GM10847 (cell line): Measurements from ENCODE around the gene NSMCE1.

Experiments used
- POLR2A ChIP-seq: IDR thresholded peaks from 2 replicates; pipeline ENCODE4 v1.6.1; 2011; ENCODE audit not compliant: insufficient read length; ENCODE audit errors: extremely low read depth

Gene NSMCE1

GRCh38 chr16:27268376-27269299, at the start of gene NSMCE1:
Gene NSMCE1, minus strand, starts transcription at chr16:27268772. Its CDS starts 11,202 bp downstream, at chr16:27257570.
- peak; percentile 90 for TF ChIP-seq POLR2A

GRCh38 chr16:27317738-27318391, 49.3 kb upstream of the NSMCE1 start:
- no peak for TF ChIP-seq POLR2A

DNA sequence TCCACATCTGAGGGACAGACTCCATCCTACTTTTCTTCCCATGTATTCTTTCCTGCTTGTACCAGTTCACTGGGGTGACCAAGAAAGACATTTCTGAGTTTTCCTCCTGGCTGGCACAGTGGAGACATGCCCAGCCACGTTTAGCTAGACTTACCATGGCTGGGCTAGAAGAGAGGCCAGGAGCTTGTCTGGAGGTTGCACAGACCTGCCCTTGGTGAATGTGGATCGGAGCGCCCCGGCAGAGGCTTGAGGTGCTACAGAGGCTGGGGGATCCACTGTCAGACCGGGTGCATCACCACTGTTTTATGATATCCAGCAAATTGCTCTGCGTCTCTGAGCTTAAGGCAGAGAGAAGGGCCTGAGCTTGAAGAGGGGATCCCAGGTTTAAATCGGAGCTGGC, 48.7 kb upstream of the NSMCE1 start:
- no peak for TF ChIP-seq POLR2A

- no peak for TF ChIP-seq POLR2A
These were observed 47.6 kb upstream of the NSMCE1 start for GRCh38 chr16:27316038-27316680.

DNA sequence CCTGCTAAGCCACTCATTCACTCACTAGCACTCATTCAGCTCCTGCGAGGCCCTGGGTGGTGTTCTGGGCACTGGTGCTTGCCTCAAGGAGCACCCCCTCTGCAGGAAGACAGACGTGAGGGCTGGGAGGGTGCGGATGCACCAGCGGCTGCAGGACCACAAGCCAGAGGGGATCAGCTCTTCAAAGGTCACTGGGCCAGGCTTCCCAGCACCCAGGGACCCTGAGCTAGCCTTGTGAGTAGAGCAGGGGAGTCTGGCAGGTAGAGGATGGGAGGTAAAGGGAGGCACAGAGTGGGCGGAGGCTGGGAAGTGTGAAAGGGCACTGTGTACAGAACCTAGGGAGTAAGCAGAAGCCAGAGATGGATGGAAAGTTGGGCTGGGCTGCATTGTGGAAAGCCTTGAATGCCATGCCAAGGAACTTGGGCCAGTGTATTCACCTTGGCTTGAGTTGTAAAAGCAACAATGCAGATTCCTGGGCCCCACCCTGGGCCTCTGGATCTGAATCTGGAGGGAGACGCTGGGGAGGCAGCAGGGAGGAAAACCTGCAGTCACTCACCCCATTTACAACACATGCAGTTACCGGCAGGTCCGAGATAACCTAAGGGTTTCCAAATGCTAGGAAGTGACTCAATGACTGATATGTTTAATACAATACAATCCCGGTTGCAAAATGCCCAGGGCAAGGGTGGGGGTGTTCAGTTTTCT, 46.9 kb upstream of the NSMCE1 start:
- TF ChIP-seq POLR2A: no peak

- no peak for TF ChIP-seq POLR2A
These were observed 46.4 kb upstream of the NSMCE1 start for GRCh38 chr16:27314986-27315332.

DNA sequence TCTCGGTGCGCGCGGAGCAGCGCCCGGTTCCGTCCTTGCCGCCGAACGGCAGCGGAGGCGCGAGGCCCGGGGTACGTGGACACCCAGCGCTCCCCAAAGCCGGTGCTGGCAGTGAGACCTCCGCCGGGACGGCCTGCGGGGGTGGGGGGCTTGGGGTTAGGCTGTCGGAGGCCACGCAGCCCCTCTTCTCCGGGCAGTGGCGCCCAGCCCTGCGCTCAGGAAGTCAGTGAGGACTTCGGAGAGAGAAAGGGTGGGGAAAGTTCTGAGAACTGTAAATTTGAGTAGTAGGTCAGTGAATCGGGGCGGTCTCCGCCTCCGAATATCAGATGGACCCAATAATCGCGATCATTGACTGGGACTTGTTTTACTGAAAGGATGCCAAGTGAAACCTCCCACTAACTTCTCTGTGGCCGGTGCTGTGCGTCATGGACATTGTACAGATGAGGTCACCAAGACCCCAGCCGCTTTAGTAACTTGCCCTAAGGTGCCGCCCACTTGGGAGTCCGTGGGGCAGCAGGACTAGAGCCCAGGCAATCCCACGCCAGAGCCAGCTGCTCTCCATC, 45.7 kb upstream of the NSMCE1 start:
- TF ChIP-seq POLR2A: no peak

- TF ChIP-seq POLR2A: no peak
These were observed 45.0 kb upstream of the NSMCE1 start, which contains the start of gene IL4R for GRCh38 chr16:27313422-27314160. Gene IL4R, plus strand, starts transcription at chr16:27313974. Its CDS starts 26,230 bp downstream, at chr16:27340204.

DNA sequence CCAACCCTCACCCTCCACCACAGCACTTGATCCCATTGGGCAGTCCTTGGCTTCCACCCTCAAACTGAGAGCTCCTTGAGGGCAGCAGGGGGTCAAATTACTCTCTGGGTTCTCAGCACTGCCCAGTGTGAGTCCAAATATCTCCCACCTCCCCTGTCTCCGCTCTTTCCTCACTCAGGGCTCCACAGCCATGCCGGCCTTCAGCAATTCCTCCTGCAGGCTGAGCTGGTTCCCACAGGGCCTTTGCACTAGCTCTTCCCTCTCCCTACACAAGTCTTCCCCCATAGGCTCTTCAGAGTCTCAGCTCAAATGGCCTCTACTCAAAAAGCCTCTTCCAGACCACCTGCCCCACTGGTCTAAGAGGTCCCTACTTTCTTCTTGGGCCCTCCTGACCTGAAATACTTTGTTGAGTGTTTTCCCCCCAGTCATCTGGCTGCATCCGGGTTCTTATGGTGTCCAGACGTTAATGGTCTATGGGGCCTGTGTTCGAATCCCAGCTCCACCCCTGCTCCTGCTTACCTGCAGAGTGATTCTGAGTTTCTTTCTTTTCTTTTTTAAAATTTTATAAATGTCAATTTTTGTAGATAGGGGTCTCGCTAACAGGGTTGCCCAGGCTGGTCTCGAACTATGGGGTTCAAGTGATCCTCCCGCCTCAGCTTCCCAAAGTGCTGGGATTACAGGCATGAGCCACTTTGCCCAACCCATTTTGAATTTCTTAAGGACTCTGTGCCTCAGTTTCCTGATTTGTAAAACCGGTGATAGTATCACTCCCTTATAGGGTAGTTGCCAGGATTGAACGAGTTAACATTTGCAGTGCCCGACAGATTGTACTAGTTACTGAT, 44.2 kb upstream of the NSMCE1 start:
- no peak for TF ChIP-seq POLR2A

DNA sequence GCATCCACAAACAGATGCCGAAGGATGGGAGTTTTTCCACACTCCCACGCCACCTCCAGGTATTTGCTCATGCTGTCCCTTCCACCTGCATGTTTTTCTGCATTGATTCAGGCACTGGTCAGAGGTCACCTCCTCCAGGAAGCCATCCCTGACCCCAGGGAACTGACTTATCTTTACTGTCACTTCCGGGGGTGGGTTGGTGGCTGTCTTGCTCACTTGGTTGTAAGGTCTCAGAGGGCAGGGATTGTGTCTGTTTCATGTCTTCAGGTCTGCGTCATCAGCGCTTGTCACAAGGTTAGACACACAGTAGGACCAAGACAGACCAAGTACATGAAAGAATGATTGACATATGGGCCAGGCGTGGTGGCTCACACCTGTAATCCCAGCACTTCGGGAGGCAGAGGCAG, 43.3 kb upstream of the NSMCE1 start:
- no peak for TF ChIP-seq POLR2A

- no peak for TF ChIP-seq POLR2A
These were observed 42.9 kb upstream of the NSMCE1 start for GRCh38 chr16:27311448-27311830.

DNA sequence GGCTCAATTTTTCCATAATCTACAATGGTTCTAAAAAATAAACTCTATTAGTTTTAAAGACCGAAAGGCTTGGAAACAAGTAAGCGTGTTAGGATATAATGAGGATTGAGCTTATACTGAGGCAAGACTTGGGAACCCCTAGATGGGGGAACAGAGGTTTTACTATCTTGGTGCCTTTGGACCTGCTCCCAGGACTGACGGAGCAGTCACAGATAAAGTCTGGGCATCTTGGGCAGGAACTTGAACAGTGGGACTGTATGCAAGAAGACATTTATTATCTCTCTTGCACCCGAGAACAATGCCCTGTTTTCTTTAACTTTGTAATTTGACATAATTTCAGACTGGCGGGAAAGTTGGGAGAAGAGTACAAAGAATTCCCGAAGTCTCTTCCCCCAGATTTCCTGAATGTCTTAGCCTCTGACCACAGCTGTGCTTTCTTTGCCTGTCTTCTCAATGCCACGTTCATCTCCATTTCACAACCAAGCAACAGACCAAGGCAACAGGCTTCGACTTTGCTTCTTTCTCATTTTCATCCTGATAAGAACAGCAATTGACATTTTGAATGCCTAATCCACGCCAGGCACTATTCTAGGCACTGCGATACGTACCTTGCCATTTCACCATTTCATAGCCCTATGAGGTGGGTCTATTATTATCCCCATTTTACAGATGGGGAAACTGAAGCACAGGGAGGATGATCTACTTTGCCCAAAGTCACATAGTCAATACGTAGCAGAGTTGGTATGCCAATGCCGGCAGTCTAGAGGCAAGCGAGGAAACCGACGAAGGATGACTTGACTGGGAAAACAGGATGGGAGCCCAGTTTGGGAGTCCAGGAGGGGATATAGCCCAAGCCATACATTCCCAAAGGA, 42.2 kb upstream of the NSMCE1 start:
- no peak for TF ChIP-seq POLR2A
